DMS53 (cell line): ENCODE results near the gene RASSF10.

Experiments
- DNase-seq: peaks from one replicate; lab custom pipeline; 2025; lab: John Stamatoyannopoulos, UW

Gene RASSF10

DNA sequence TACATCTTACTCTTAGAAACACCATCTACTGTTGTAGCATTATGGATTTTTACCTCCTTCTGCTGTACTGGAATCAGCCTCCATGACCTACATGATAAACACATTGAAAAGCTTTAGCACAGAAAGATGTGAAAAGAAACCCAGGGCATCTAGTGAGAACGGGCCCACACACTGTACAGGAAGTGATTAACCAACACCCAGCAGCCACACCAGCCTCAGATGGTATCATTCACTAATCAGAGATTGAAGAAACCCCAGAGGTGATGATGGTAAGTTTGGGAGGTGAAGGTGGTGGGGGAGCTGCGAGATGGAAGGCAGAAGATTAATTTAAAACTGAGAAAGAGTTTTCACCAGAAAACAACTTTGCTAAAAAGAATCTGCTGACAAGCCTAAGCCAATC is 46.1 kb downstream of the RASSF10 start:
- DNase-seq: no peak

- peak; percentile 8 for DNase-seq
Observed at GRCh38 chr11:13061294-13061990, 52.3 kb downstream of the RASSF10 start.
